ENCODE data around the gene LCE3E. TPM values are rescaled to one million over a fixed set of nuclear protein-coding genes. Genes with fewer than 3 reads are reported as not detected.

The LCE3E gene
- total RNA-seq, 1 donor from 2014 or later, result not detected

DNA sequence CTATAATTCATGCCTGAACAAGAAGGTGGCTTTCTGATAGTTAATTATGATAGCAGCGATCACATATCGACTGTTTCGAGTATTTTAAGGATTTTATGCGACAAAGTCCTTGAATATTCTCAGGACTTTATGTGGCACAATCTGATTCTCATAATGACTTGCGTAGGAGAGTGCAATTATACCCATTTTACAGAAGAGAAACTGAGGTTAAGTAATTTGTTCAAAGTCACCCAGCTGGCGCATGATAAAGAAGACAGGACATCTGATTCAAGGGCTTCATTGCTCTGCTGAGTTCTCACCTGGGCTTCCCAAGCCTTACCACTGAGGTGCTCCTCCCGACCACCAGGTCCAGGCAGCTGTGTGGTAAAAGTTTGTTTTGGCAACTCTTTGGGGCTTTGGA, 50.5 kb downstream of the LCE3E start:
- DNase-seq (ENCODE audit: low read depth), result no peak

Other genes starting within 250 kb of the LCE3E start
- gene FLG, start 241.5 kb downstream of the LCE3E start, total RNA-seq, result 0.13 and 0.21 TPM in 2 replicates
- not detected in 2 replicates for gene FLG2, start 206.8 kb downstream of the LCE3E start, total RNA-seq
- not detected in 2 replicates for gene CRNN, start 152.5 kb downstream of the LCE3E start, total RNA-seq
- gene LCE5A, start 56.0 kb downstream of the LCE3E start, total RNA-seq, result not detected in 2 replicates
- gene CRCT1, start 52.3 kb downstream of the LCE3E start, total RNA-seq, result not detected in 2 replicates
- gene LCE3D, start 13.7 kb upstream of the LCE3E start, total RNA-seq, result not detected in 2 replicates
- not detected in 2 replicates for gene LCE3C, start 33.5 kb upstream of the LCE3E start, total RNA-seq
- gene LCE3B, start 47.0 kb upstream of the LCE3E start, total RNA-seq, result not detected in 2 replicates
- gene LCE3A, start 56.3 kb upstream of the LCE3E start, total RNA-seq, result not detected in 2 replicates
- gene LCE2D, start 96.6 kb upstream of the LCE3E start, total RNA-seq, result not detected in 2 replicates
- gene LCE2C, start 108.5 kb upstream of the LCE3E start, total RNA-seq, result not detected in 2 replicates
- not detected in 2 replicates for gene LCE2B, start 119.3 kb upstream of the LCE3E start, total RNA-seq
- not detected in 2 replicates for gene LCE2A, start 131.6 kb upstream of the LCE3E start, total RNA-seq
- gene LCE4A, start 141.4 kb upstream of the LCE3E start, total RNA-seq, result not detected in 2 replicates
- not detected in 2 replicates for gene KPRP, start 191.2 kb upstream of the LCE3E start, total RNA-seq
- not detected in 2 replicates for gene LCE1F, start 208.4 kb upstream of the LCE3E start, total RNA-seq
- not detected in 2 replicates for gene LCE1E, start 219.5 kb upstream of the LCE3E start, total RNA-seq
- gene LCE1D, start 229.9 kb upstream of the LCE3E start, total RNA-seq, result not detected in 2 replicates
- not detected in 2 replicates for gene LCE1C, start 239.9 kb upstream of the LCE3E start, total RNA-seq
- gene LCE1B, start 245.2 kb upstream of the LCE3E start, total RNA-seq, result not detected in 2 replicates

All from myocyte (in vitro differentiated cells).